Measurements from ENCODE around the gene CASZ1. TPM values are rescaled to one million over a fixed set of nuclear protein-coding genes. Genes with fewer than 3 reads are reported as not detected.

Gene CASZ1
- total RNA-seq, 1 experiment from 2014 or later, result 3.9 TPM

GRCh38 chr1:10696977-10697376, 99.5 kb downstream of the CASZ1 start:
- Histone ChIP-seq H4K8ac (replicated peaks; ENCODE audit: insufficient read length, low read depth, low read length) (no peak overlapping the region), H4K91ac (ENCODE audit: insufficient read length, low read depth, low read length) (no peak overlapping the region), H3K79me2 (ENCODE audit: insufficient read depth, low read length) (no peaks in the 10 kb centered on the region; the same call in 1 of the 2 replicates), H3K23me2 (ENCODE audit: insufficient read length, low read depth, low read length, poor library complexity, severe bottlenecking) (peaks cover 2% of the 10 kb centered on the region), H3K27ac (ENCODE audit: insufficient read length, low read depth, low read length) (no peak overlapping the region), H2BK20ac (ENCODE audit: low read depth, low read length, poor library complexity, severe bottlenecking) (no peak overlapping the region), H3K14ac (ENCODE audit: insufficient read depth, low read length) (no peak overlapping the region), H2BK15ac (ENCODE audit: low read depth, low read length) (no peak overlapping the region), H3K56ac (ENCODE audit: insufficient read length, low read depth, low read length) (no peak overlapping the region), H4K5ac (ENCODE audit: insufficient read length, low read depth, low read length) (no peak overlapping the region), H3K4ac (ENCODE audit: low read depth, low read length) (no peak overlapping the region), H3K9ac (ENCODE audit: extremely low read depth, insufficient read length, low read length) (no peak overlapping the region), H2BK120ac (ENCODE audit: low read depth, low read length, poor library complexity, severe bottlenecking) (no peak overlapping the region), H2BK5ac (ENCODE audit: insufficient read length, low read length) (no peak overlapping the region), H2AFZ (ENCODE audit: low read length) (no peak overlapping the region), H3K18ac (ENCODE audit: insufficient read length, low read depth, low read length) (no peak overlapping the region), H2AK5ac (ENCODE audit: insufficient read length, low read length) (no peak overlapping the region), H2BK12ac (ENCODE audit: insufficient read length, low read depth, low read length) (no peak overlapping the region), H3K9me3 (ENCODE audit: control insufficient read depth, low read depth, low read length) (no peaks in the 10 kb centered on the region), H3T11ph (ENCODE audit: low read length) (no peak overlapping the region), H3K79me1 (ENCODE audit: insufficient read depth, low read depth, low read length, poor library complexity, severe bottlenecking) (no peaks in the 10 kb centered on the region), H3K4me1 (ENCODE audit: insufficient read depth, low read length) (0 out of 2 replicates have a peak, but pooled peaks cover 2% of the 10 kb centered on the region), H3K27me3 (ENCODE audit: insufficient read depth, low read length) (no peaks in the 10 kb centered on the region), H3K23ac (ENCODE audit: insufficient read length, low read depth, low read length) (no peak overlapping the region), H3K4me2 (ENCODE audit: insufficient read depth, insufficient read length, low read length) (no peak overlapping the region), H4K20me1 (ENCODE audit: control insufficient read depth, insufficient read depth, insufficient read length) (no peaks in the 10 kb centered on the region)
- no peaks in the 10 kb centered on the region for H3K9me3 Mint-ChIP-seq
- no CpG with 5 or more reads among the region's 7 CpGs for WGBS (ENCODE audit: extremely low coverage, insufficient read length, low lambda C conversion rate)
- peaks cover 38% of the 10 kb centered on the region for H3K27me3 Mint-ChIP-seq (ENCODE audit: low read depth)
- no peak for TF ChIP-seq CTCF (conservative IDR thresholded peaks at IDR 0.05)
- H3K36me3 Mint-ChIP-seq (ENCODE audit: insufficient read depth in 1 of 3, low read depth in 3 of 3), result no peaks in the 10 kb centered on the region
- DNase-seq, result no peak
- no peak overlapping the region for H3K27ac Mint-ChIP-seq
- H3K4me3 Mint-ChIP-seq, result no peak overlapping the region; a peak in 1 of 5 replicates
- peaks cover 20 to 39% of the 10 kb centered on the region in 2 experiments for H3K4me1 Mint-ChIP-seq

Data from H9 (cell line).